ENCODE measurements around the gene COA4. TPM values are rescaled to one million over a fixed set of nuclear protein-coding genes. Genes with fewer than 3 reads are reported as not detected.

Gene COA4
- total RNA-seq, 1 experiment from 2014 or later: 127 TPM

GRCh38 chr11:73866095-73866579, 10.5 kb downstream of the COA4 start:
- CTCF ChIA-PET: no interaction called here
- no TSS peak for BruUV-seq (replicated peaks)
- no peak for DNase-seq
- Histone ChIP-seq H3K36me3 (ENCODE audit: control insufficient read depth, insufficient read depth, low read length) (0 out of 2 replicates have a peak, but pooled peaks cover 1% of the 10 kb centered on the region), H3K4me1 (peaks cover 22% of the 10 kb centered on the region), H3K4me3 (ENCODE audit: low read depth, low read length) (no peak overlapping the region), H3K27me3 (replicated peaks; ENCODE audit: control insufficient read depth, insufficient read depth, low read length) (no peaks in the 10 kb centered on the region), H3K9me3 (no peaks in the 10 kb centered on the region)
- no peak for TF ChIP-seq CTCF (IDR thresholded peaks at IDR 0.05; ENCODE audit: insufficient read depth in 1 of 2, low read depth in 1 of 2, low read length in 1 of 2, severe bottlenecking in 1 of 2, unreplicated experiment in 1 of 2)
- POLR2A ChIA-PET: no interaction called here
- H3K27me3 Mint-ChIP-seq (ENCODE audit: insufficient read depth, unreplicated experiment): no peaks in the 10 kb centered on the region
- H3K4me1 Mint-ChIP-seq (ENCODE audit: low read depth, unreplicated experiment): peaks cover 12% of the 10 kb centered on the region
- no peak overlapping the region for H3K4me3 Mint-ChIP-seq (ENCODE audit: unreplicated experiment)
- H3K9me3 Mint-ChIP-seq (ENCODE audit: unreplicated experiment): no peaks in the 10 kb centered on the region
- intact Hi-C loops (cut with micrococcal nuclease; ENCODE audit: unreplicated experiment): no loop called here
- H3K36me3 Mint-ChIP-seq (ENCODE audit: insufficient read depth, unreplicated experiment): peaks cover 31% of the 10 kb centered on the region
- H3K27ac Mint-ChIP-seq (ENCODE audit: unreplicated experiment): no peak overlapping the region

GRCh38 chr11:73862986-73863385, 13.7 kb downstream of the COA4 start:
- TF ChIP-seq CTCF (IDR thresholded peaks at IDR 0.05; ENCODE audit: insufficient read depth in 1 of 2, low read depth in 1 of 2, low read length in 1 of 2, severe bottlenecking in 1 of 2, unreplicated experiment in 1 of 2): no peak
- no TSS peak for BruUV-seq (replicated peaks)

GRCh38 chr11:73860202-73860601, 16.4 kb downstream of the COA4 start:
- ChIA-PET CTCF (no interaction called here), POLR2A (no interaction called here)
- Histone ChIP-seq H3K9me3 (no peaks in the 10 kb centered on the region), H3K4me1 (no peaks in the 10 kb centered on the region), H3K36me3 (ENCODE audit: control insufficient read depth, insufficient read depth, low read length) (peaks cover 1% of the 10 kb centered on the region; the same call in 1 of the 2 replicates), H3K27me3 (replicated peaks; ENCODE audit: control insufficient read depth, insufficient read depth, low read length) (no peaks in the 10 kb centered on the region), H3K4me3 (ENCODE audit: low read depth, low read length) (no peak overlapping the region)
- H3K36me3 Mint-ChIP-seq (ENCODE audit: insufficient read depth, unreplicated experiment): peaks cover 24% of the 10 kb centered on the region
- no peaks in the 10 kb centered on the region for H3K4me1 Mint-ChIP-seq (ENCODE audit: low read depth, unreplicated experiment)
- H3K27me3 Mint-ChIP-seq (ENCODE audit: insufficient read depth, unreplicated experiment): no peaks in the 10 kb centered on the region
- intact Hi-C loops (cut with micrococcal nuclease; ENCODE audit: unreplicated experiment): no loop called here
- H3K4me3 Mint-ChIP-seq (ENCODE audit: unreplicated experiment): no peak overlapping the region
- no peaks in the 10 kb centered on the region for H3K9me3 Mint-ChIP-seq (ENCODE audit: unreplicated experiment)
- H3K27ac Mint-ChIP-seq (ENCODE audit: unreplicated experiment): no peak overlapping the region
- TF ChIP-seq CTCF (IDR thresholded peaks at IDR 0.05; ENCODE audit: insufficient read depth in 1 of 2, low read depth in 1 of 2, low read length in 1 of 2, severe bottlenecking in 1 of 2, unreplicated experiment in 1 of 2): no peak
- DNase-seq: no peak
- BruUV-seq (replicated peaks): no TSS peak

More at GRCh38 chr11:73862986-73863385, 13.7 kb downstream of the COA4 start:
- 0 out of 2 replicates have a peak, but pooled peaks cover 1% of the 10 kb centered on the region for H3K36me3 ChIP-seq (ENCODE audit: control insufficient read depth, insufficient read depth, low read length)
- H3K36me3 Mint-ChIP-seq (ENCODE audit: insufficient read depth, unreplicated experiment): peaks cover 33% of the 10 kb centered on the region
- H3K9me3 ChIP-seq: no peaks in the 10 kb centered on the region
- H3K4me3 ChIP-seq (ENCODE audit: low read depth, low read length): no peak overlapping the region
- no peak overlapping the region for H3K4me3 Mint-ChIP-seq (ENCODE audit: unreplicated experiment)
- H3K27ac Mint-ChIP-seq (ENCODE audit: unreplicated experiment): no peak overlapping the region
- ChIA-PET POLR2A (no interaction called here), CTCF (no interaction called here)
- no peaks in the 10 kb centered on the region for H3K9me3 Mint-ChIP-seq (ENCODE audit: unreplicated experiment)
- H3K27me3 ChIP-seq (replicated peaks; ENCODE audit: control insufficient read depth, insufficient read depth, low read length): no peaks in the 10 kb centered on the region
- intact Hi-C loops (cut with micrococcal nuclease; ENCODE audit: unreplicated experiment): no loop called here
- no peaks in the 10 kb centered on the region for H3K27me3 Mint-ChIP-seq (ENCODE audit: insufficient read depth, unreplicated experiment)
- no peak for DNase-seq
- H3K4me1 ChIP-seq: 0 out of 2 replicates have a peak, but pooled peaks cover 8% of the 10 kb centered on the region
- no peaks in the 10 kb centered on the region for H3K4me1 Mint-ChIP-seq (ENCODE audit: low read depth, unreplicated experiment)
